Neuron (in vitro differentiated cells): ENCODE results near the gene GPR6.

Experiments used
- H2AFZ ChIP-seq: one replicate; pipeline ENCODE4 v1.6.1; 2013; ENCODE audit warnings: low read depth, mild to moderate bottlenecking, inconsistent platforms, low read length, moderate library complexity
- H3K27me3 ChIP-seq: one replicate; pipeline ENCODE4 v1.6.1; 2013; ENCODE audit warnings: low read length; ENCODE audit not compliant: insufficient read depth
- H3K36me3 ChIP-seq: one replicate; pipeline ENCODE4 v1.6.1; 2013; ENCODE audit warnings: low read length; ENCODE audit not compliant: insufficient read depth
- H3K4me1 ChIP-seq: one replicate; pipeline ENCODE4 v1.6.1; 2013; ENCODE audit warnings: low read length; ENCODE audit not compliant: insufficient read depth
- H3K4me3 ChIP-seq: 2 replicates; pipeline ENCODE4 v1.5.1; 2013; ENCODE audit warnings: mild to moderate bottlenecking, low read length, moderate library complexity
- H3K9me3 ChIP-seq: one replicate; pipeline ENCODE4 v1.6.1; 2013; ENCODE audit warnings: low read length

The GPR6 gene

GRCh38 chr6:110018486-110018885 is 40.4 kb downstream of the GPR6 start:
- peaks cover 4% of the 10 kb centered on the region for H3K4me1 ChIP-seq
- no peaks in the 10 kb centered on the region for H3K36me3 ChIP-seq
- no peaks in the 10 kb centered on the region for H3K9me3 ChIP-seq
- no peak overlapping the region for H2AFZ ChIP-seq
- H3K4me3 ChIP-seq: no peak overlapping the region
- no peaks in the 10 kb centered on the region for H3K27me3 ChIP-seq

- Histone ChIP-seq H3K36me3 (no peaks in the 10 kb centered on the region), H3K4me3 (no peak overlapping the region)
These were observed 42.8 kb downstream of the GPR6 start for GRCh38 chr6:110020888-110021287.

GRCh38 chr6:110029144-110029543 is 51.0 kb downstream of the GPR6 start:
- Histone ChIP-seq H3K27me3 (peaks cover 9% of the 10 kb centered on the region), H2AFZ (no peak overlapping the region), H3K4me3 (no peak overlapping the region), H3K36me3 (no peaks in the 10 kb centered on the region), H3K9me3 (no peaks in the 10 kb centered on the region), H3K4me1 (no peaks in the 10 kb centered on the region)

More at GRCh38 chr6:110020888-110021287, 42.8 kb downstream of the GPR6 start:
- H3K27me3 ChIP-seq: no peaks in the 10 kb centered on the region
- H3K9me3 ChIP-seq: no peaks in the 10 kb centered on the region
- H3K4me1 ChIP-seq: peaks cover 4% of the 10 kb centered on the region
- H2AFZ ChIP-seq: no peak overlapping the region
